Loucy (cell line): ENCODE results near the gene TOM1L2.

ENCODE experiments used
- EZH2phosphoT487 ChIP-seq: fragments of 200-600 bp; IDR thresholded peaks from 2 replicates; pipeline ENCODE4 v1.6.1; 2018; ENCODE audit warnings: antibody characterized with exemption, mild to moderate bottlenecking, moderate library complexity, borderline replicate concordance
- TF ChIP-seq, protein P1 (sequence below): fragments of 200-600 bp; sonication (generic); conservative IDR thresholded peaks from 2 replicates; pipeline ENCODE4 v1.5.1; 2014; ENCODE audit warnings: mild to moderate bottlenecking, antibody characterized with exemption, low read length

DNA sequence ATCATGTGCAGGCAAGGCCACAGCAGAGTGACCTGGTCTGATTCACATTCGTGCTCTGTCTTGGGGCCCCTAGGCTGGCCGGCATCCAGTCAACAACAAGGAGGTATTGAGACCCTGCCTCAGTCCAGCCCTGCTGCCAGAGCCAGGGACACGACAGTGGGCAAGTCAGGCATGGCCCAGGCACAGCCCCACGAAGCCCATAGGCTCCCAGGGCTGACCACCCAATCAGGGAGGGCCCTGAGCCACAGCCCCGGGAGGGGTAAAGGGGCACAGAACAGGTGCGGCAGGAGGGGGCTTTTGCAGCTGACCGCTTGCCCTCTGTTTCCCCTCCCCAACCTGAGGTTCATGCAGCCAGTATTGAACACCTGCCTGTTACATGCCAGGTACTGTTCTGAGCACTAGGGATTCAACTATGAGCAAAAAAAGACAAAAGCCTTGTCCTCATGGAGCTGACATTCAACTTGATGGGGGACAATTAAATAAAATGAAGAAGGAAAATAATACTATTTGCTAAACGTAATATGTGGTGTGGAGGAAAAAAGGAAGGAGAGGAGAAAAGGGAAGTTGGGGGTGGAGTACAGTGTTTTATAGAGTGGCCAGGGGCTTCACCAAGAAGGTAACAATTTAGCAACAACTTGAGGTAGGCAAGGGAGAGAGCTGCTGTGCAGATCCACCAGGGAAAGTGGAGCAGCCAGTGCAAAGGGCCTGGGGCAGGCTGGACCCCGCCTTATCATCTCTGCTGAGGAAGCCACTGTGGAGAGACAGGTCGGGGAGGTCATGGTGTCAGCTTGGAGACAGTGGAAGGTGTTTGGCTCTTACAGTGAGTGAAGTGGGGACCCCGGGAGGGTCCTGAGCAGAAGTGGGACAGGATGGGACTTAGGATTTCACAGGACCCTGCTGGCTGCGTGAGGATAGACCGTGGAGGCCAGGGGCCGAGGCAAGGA is 6.6 kb upstream of the TOM1L2 start:
- TF ChIP-seq, protein P1, sequence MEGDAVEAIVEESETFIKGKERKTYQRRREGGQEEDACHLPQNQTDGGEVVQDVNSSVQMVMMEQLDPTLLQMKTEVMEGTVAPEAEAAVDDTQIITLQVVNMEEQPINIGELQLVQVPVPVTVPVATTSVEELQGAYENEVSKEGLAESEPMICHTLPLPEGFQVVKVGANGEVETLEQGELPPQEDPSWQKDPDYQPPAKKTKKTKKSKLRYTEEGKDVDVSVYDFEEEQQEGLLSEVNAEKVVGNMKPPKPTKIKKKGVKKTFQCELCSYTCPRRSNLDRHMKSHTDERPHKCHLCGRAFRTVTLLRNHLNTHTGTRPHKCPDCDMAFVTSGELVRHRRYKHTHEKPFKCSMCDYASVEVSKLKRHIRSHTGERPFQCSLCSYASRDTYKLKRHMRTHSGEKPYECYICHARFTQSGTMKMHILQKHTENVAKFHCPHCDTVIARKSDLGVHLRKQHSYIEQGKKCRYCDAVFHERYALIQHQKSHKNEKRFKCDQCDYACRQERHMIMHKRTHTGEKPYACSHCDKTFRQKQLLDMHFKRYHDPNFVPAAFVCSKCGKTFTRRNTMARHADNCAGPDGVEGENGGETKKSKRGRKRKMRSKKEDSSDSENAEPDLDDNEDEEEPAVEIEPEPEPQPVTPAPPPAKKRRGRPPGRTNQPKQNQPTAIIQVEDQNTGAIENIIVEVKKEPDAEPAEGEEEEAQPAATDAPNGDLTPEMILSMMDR: no peak
- no peak for TF ChIP-seq EZH2phosphoT487
